ENCODE results near the gene GRAMD2A. TPM values are rescaled to one million over a fixed set of nuclear protein-coding genes. Genes with fewer than 3 reads are reported as not detected.

GRAMD2A gene
- total RNA-seq, 1 donor from 2014 or later = 5.0 TPM

DNA sequence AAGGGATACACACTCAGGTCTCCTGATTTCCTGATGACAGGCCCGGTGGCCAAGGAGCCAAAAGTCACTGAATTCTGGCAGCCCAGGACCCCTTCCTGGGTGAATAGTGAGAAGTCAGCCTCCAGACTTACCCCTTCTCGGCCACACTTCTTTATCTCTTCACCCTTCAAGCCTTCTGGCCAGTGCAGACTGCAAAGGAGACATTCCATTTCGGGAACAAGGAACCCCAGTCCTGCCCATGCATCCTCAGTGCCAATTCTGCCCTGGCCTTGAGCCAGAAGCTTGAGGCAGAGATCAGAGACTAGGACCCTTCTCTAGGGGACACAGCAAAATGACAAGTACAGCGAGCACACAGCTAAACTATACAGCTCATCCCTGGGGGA lies 28.8 kb downstream of the GRAMD2A start:
- H3K4me3 ChIP-seq (ENCODE audit: low read depth, low read length) = no peak overlapping the region
- DNase-seq (ENCODE audit: low read depth) = no peak
- no peak for TF ChIP-seq CTCF (conservative IDR thresholded peaks at IDR 0.05; ENCODE audit: low read depth, low read length)

DNA sequence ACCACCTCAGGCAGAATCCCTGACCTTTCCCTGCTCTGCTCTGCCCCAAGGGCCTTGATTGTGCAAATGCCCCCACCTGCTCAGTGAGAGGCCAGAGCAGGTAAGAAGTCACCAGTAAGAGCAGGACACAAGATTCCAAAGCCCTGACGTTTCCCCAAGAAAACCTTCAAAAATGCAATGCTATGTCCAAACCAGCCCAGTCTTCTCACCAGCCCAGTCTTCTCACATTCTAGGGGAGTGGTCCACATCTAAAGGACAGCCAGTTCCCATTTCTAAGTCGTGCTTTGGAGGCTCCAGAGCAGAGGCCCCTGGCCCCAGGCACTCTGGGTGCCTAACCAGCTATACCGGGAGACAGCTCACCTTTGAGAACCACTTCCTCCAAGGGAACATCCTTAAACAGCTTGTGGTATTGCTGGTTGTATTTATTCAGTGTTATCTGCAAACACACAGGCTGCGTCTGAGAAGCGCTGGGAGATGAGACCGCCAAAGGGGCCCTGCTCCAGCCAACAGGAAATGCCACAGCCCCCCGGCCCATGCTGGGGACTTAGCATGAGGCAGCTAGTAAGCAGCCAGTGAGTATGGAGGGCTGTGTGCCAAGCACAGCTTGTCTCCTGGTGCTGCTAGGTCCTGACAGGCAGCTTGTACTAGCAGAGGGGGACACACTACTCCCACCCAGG lies 29.3 kb downstream of the GRAMD2A start:
- DNase-seq (ENCODE audit: low read depth) = no peak
- no peak for TF ChIP-seq CTCF (conservative IDR thresholded peaks at IDR 0.05; ENCODE audit: low read depth, low read length)
- H3K4me3 ChIP-seq (ENCODE audit: low read depth, low read length) = no peak overlapping the region

DNA sequence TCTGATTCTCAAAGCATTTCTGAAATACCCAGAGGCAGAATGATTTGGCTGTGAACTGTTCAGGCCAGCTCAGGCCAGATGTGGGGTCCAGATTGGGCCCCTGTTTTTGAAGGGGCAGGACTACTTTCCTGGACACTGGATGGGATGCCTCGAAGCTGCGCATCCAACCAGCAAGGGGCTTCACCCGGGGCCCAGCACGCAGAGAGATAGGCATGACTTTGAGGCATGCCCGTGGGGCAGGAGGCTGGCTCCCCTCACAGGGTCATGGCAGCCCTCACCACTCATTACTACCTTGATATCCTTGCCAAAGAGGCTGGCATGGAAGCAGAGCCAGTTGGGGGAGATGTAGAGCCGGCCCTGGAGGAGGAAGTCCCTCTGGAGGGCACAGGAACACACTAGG lies 30.1 kb downstream of the GRAMD2A start:
- no peak for DNase-seq (ENCODE audit: low read depth)
- TF ChIP-seq CTCF (conservative IDR thresholded peaks at IDR 0.05; ENCODE audit: low read depth, low read length) = no peak
- no peak overlapping the region for H3K4me3 ChIP-seq (ENCODE audit: low read depth, low read length)

DNA sequence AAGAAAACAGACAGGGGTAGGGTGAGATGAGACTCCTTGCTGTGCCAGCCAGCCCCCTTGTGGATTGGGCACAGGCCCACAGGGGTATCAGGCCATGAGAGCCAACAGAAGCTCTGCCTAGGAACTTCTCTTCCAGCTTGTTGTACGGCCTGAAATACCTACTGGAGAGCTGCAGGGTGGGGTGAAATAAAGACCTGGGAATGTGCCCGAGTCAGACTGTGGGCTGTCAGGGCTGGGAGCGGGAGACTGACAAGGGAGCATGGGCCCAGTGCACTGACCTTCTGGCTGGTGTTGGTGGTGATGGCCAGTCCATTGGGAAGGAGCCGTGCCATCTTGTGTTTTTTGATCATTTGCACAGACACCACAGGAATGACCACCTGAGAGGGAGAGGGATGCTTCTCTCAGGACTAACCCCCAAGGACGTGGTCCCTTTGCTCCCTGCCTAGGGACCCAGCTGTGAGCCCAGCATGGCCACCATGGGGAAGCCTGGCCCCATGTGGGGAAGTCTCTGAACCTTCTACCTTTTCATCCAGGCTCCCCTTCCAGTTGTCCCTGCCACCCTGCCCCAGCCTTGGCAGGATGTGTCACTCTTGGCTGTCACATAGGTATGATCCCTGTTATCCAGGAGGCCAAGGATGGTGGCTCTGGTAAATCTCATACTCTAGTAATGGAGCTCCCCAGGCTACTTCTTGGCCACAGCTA lies 30.7 kb downstream of the GRAMD2A start:
- TF ChIP-seq CTCF (conservative IDR thresholded peaks at IDR 0.05; ENCODE audit: low read depth, low read length) = no peak
- no peak for DNase-seq (ENCODE audit: low read depth)

GRCh38 chr15:72163719-72164118 lies 33.9 kb downstream of the GRAMD2A start:
- DNase-seq (ENCODE audit: low read depth) = no peak
- H3K4me3 ChIP-seq (ENCODE audit: low read depth, low read length) = no peak overlapping the region
- TF ChIP-seq CTCF (conservative IDR thresholded peaks at IDR 0.05; ENCODE audit: low read depth, low read length) = no peak

More for the DNA sequence above, 30.7 kb downstream of the GRAMD2A start:
- no peak overlapping the region for H3K4me3 ChIP-seq (ENCODE audit: low read depth, low read length)

- no peak for DNase-seq (ENCODE audit: low read depth)
- no peak overlapping the region for H3K4me3 ChIP-seq (ENCODE audit: low read depth, low read length)
- TF ChIP-seq CTCF (conservative IDR thresholded peaks at IDR 0.05; ENCODE audit: low read depth, low read length) = no peak
Measured at GRCh38 chr15:72162569-72162968, 35.0 kb downstream of the GRAMD2A start.
